Smooth muscle cell (in vitro differentiated cells): ENCODE results near the gene FRAT2. TPM values are rescaled to one million over a fixed set of nuclear protein-coding genes. Genes with fewer than 3 reads are reported as not detected.

ENCODE experiments used
- DNase-seq: peaks from one replicate; lab custom pipeline; 2025; ENCODE audit not compliant: unreplicated experiment; lab: John Stamatoyannopoulos, UW
- H2AFZ ChIP-seq: fragments of 200-600 bp; sonication (generic); 2 replicates; pipeline ENCODE4 v1.6.0; 2016; ENCODE audit warnings: antibody characterized with exemption, low read depth, mild to moderate bottlenecking
- H3F3A ChIP-seq: fragments of 200-600 bp; sonication (generic); 2 replicates; pipeline ENCODE4 v1.6.0; 2017; ENCODE audit warnings: antibody characterized with exemption, low read depth
- H3K27ac ChIP-seq: fragments of 200-600 bp; sonication (generic); 2 replicates; pipeline ENCODE4 v1.5.1; 2016; ENCODE audit warnings: low read depth, mild to moderate bottlenecking
- H3K27me3 ChIP-seq: fragments of 200-600 bp; sonication (generic); 2 replicates; pipeline ENCODE4 v1.6.1; 2016; ENCODE audit warnings: low read depth, mild to moderate bottlenecking
- H3K36me3 ChIP-seq: fragments of 200-600 bp; sonication (generic); 2 replicates; pipeline ENCODE4 v1.5.1; 2016; ENCODE audit warnings: low read depth
- H3K4me1 ChIP-seq: fragments of 200-600 bp; sonication (generic); 2 replicates; pipeline ENCODE4 v1.5.1; 2016; ENCODE audit warnings: low read depth
- H3K4me2 ChIP-seq: fragments of 200-600 bp; sonication (generic); 2 replicates; pipeline ENCODE4 v1.6.0; 2016; ENCODE audit warnings: mild to moderate bottlenecking
- H3K4me3 ChIP-seq: fragments of 200-600 bp; sonication (generic); 2 replicates; pipeline ENCODE4 v1.5.1; 2016; ENCODE audit warnings: mild to moderate bottlenecking
- H3K79me2 ChIP-seq: fragments of 200-600 bp; sonication (generic); 2 replicates; pipeline ENCODE4 v1.6.0; 2016; ENCODE audit warnings: low read depth, mild to moderate bottlenecking
- H3K9ac ChIP-seq: fragments of 200-600 bp; sonication (generic); 2 replicates; pipeline ENCODE4 v1.6.0; 2016; ENCODE audit warnings: low read depth
- H3K9me3 ChIP-seq: fragments of 200-600 bp; sonication (generic); replicated peaks from 2 replicates; pipeline ENCODE4 v1.5.1; 2016; ENCODE audit warnings: low read depth
- H4K20me1 ChIP-seq: fragments of 200-600 bp; sonication (generic); 2 replicates; pipeline ENCODE4 v1.6.0; 2016; ENCODE audit warnings: low read depth
- WGBS: methylation state at CpG from one replicate; pipeline ENCODE4 v1.1.7; 2016; ENCODE audit warnings: low lambda C conversion rate; 5-methylcytosine and 5-hydroxymethylcytosine counted together
- polyA plus RNA-seq: library from polyadenylated mRNA; unstranded; fragments of >200 nt; fragmentation: Nextera tagmentation; extraction: Ambion mirVana; gene quantifications from 2 replicates; pipeline ENCODE4 v1.2.1, GENCODE V29; 2016
- total RNA-seq: library from RNA; depleted of rRNA; stranded (reverse); fragments of >200 nt; gene quantifications from 2 replicates; pipeline ENCODE4 v1.2.3, GENCODE V29; 2014
- TF ChIP-seq, protein P1 (sequence below): fragments of 200-600 bp; sonication (generic); IDR thresholded peaks from 2 replicates; pipeline ENCODE4 v1.5.1; 2017; ENCODE audit warnings: borderline replicate concordance, mild to moderate bottlenecking, antibody characterized with exemption; ENCODE audit not compliant: insufficient read depth, poor library complexity, severe bottlenecking

The FRAT2 gene
- total and polyA plus RNA-seq, 2 experiments from 2014 or later, result 4.0 to 7.7 TPM

DNA sequence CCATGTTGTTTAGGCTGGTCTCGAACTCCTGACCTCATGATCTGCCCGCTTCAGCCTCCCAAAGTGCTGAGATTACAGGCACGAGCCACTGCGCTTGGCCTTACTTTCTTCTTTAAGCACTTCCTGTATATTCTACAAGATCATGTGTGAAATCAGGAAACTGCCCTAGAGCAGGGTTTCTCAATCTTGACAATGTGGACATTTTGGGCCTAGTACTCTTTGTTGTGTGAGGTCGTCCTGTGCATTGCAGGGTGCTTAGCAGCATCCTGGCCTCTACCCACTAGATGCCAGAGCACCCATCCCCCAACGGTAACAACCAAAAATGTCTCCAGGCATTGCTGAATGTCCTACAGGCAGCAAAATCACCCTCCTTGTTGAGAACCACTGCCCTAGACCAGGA lies 41.9 kb upstream of the FRAT2 start:
- H4K20me1 ChIP-seq, result no peaks in the 10 kb centered on the region
- no peak for DNase-seq
- H3K27me3 ChIP-seq, result no peaks in the 10 kb centered on the region
- no peak overlapping the region for H3K27ac ChIP-seq
- H3K4me2 ChIP-seq, result no peak overlapping the region
- no peaks in the 10 kb centered on the region for H3K36me3 ChIP-seq
- no peaks in the 10 kb centered on the region for H3K4me1 ChIP-seq
- no peak overlapping the region for H3K4me3 ChIP-seq
- H3K9ac ChIP-seq, result no peak overlapping the region
- WGBS, result 92% methylated on average over 6 of the region's 6 CpGs
- H2AFZ ChIP-seq, result no peak overlapping the region
- no peaks in the 10 kb centered on the region for H3F3A ChIP-seq
- TF ChIP-seq, protein P1, sequence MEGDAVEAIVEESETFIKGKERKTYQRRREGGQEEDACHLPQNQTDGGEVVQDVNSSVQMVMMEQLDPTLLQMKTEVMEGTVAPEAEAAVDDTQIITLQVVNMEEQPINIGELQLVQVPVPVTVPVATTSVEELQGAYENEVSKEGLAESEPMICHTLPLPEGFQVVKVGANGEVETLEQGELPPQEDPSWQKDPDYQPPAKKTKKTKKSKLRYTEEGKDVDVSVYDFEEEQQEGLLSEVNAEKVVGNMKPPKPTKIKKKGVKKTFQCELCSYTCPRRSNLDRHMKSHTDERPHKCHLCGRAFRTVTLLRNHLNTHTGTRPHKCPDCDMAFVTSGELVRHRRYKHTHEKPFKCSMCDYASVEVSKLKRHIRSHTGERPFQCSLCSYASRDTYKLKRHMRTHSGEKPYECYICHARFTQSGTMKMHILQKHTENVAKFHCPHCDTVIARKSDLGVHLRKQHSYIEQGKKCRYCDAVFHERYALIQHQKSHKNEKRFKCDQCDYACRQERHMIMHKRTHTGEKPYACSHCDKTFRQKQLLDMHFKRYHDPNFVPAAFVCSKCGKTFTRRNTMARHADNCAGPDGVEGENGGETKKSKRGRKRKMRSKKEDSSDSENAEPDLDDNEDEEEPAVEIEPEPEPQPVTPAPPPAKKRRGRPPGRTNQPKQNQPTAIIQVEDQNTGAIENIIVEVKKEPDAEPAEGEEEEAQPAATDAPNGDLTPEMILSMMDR, result no peak
- no peaks in the 10 kb centered on the region for H3K79me2 ChIP-seq
- H3K9me3 ChIP-seq, result no peaks in the 10 kb centered on the region

DNA sequence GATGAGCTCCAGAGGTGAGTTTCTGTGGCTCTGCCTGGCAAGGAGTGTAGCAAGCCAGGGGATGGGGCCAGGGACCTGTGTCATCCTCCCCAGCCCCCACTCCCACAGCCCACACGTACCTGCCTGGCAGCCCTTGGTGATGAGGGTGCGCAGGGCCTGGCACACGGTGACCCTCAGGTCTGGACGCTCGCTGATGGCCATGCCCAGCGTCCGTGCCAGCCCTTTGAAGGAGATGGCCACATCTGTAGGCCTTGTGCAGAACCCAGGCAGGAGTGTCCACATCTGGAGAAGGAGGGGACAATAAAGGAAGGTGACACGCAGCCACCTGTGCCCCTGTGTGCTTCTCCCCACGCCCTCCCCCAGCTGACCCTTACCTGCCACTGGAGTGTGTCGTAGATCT lies 38.9 kb upstream of the FRAT2 start:
- Histone ChIP-seq H4K20me1 (no peaks in the 10 kb centered on the region), H3K9ac (no peak overlapping the region), H3K4me1 (no peaks in the 10 kb centered on the region), H2AFZ (no peak overlapping the region), H3F3A (no peaks in the 10 kb centered on the region), H3K36me3 (no peaks in the 10 kb centered on the region), H3K4me2 (no peak overlapping the region), H3K4me3 (no peak overlapping the region), H3K27me3 (no peaks in the 10 kb centered on the region), H3K27ac (no peak overlapping the region), H3K9me3 (no peaks in the 10 kb centered on the region), H3K79me2 (no peaks in the 10 kb centered on the region)
- 95% methylated on average over 10 of the region's 10 CpGs for WGBS
- TF ChIP-seq, protein P1, result no peak
- no peak for DNase-seq

DNA sequence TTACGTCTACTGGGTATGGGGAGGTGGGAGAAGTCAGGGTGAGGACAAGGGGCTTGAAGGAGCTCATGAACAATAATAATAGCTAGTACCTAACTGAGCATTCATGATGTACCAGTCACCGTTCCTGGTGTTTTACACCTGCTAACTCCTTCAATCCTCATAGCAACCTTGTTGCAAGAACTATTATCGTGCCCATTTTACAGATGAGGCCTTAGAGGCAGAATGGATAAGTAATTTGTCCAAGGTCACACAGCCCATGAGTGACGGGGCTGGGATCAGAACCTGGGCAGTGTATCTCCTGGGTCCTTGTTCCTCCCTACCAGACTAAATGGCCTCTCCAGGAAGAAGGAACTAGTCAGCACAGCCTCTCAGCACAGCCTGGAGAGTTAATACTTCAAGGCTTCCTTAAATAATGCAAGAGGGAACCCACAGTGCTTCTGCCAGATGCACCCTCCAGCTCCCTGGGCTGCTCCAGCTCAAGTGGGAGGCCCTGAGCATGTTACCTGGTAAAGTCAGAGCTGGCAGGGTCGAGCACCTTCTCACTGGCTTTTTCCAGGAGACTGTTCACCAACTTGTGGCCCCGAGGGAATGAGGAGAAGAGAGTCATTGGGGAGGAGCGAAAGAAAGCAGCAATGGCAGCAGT lies 37.8 kb upstream of the FRAT2 start:
- Histone ChIP-seq H4K20me1 (no peaks in the 10 kb centered on the region), H3K4me2 (no peak overlapping the region), H3K27me3 (no peaks in the 10 kb centered on the region), H3K4me3 (no peak overlapping the region), H2AFZ (no peak overlapping the region), H3K36me3 (no peaks in the 10 kb centered on the region), H3F3A (no peaks in the 10 kb centered on the region), H3K9me3 (no peaks in the 10 kb centered on the region), H3K79me2 (no peaks in the 10 kb centered on the region), H3K27ac (no peak overlapping the region), H3K9ac (no peak overlapping the region), H3K4me1 (no peaks in the 10 kb centered on the region)
- WGBS, result 97% methylated on average over 6 of the region's 7 CpGs
- TF ChIP-seq, protein P1, result no peak
- DNase-seq, result no peak

DNA sequence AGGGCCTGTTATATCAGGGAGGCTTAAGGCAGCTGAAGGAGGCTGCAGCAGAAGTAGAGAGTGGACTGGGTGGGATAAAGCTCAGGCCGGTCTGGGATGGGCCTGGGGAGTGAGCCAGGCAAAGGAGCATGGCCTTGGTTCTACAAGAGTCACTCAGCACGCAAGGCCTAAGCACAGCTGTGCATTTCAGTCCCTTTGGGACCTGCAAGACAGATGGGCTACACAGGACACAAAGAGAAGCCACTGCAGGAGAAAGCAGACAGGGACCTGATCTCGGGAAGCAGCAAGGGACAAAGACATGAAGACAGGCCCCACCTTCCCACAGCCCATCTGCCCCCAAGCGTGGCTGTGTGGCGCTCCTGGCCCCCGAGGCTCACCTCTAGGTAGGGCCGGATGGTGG lies 37.2 kb upstream of the FRAT2 start:
- no peaks in the 10 kb centered on the region for H3K36me3 ChIP-seq
- H3K27ac ChIP-seq, result no peak overlapping the region
- H3F3A ChIP-seq, result no peaks in the 10 kb centered on the region
- H2AFZ ChIP-seq, result no peak overlapping the region
- no peaks in the 10 kb centered on the region for H3K79me2 ChIP-seq
- WGBS, result 94% methylated on average over 7 of the region's 7 CpGs
- TF ChIP-seq, protein P1, result no peak
- H3K9ac ChIP-seq, result no peak overlapping the region
- no peaks in the 10 kb centered on the region for H3K4me1 ChIP-seq
- H3K4me3 ChIP-seq, result no peak overlapping the region
- H4K20me1 ChIP-seq, result no peaks in the 10 kb centered on the region
- H3K4me2 ChIP-seq, result no peak overlapping the region
- no peaks in the 10 kb centered on the region for H3K9me3 ChIP-seq
- H3K27me3 ChIP-seq, result no peaks in the 10 kb centered on the region
- no peak for DNase-seq
